Suprapubic skin (tissue), 4 donors: ENCODE data around the gene CNBP. TPM values are rescaled to one million over a fixed set of nuclear protein-coding genes. Genes with fewer than 3 reads are reported as not detected.
A peak's percentile ranks its signal among the peaks of the same experiment; 100 is the strongest.

Experiments
- DNase-seq, 2 donors: peaks; one replicate each; pipeline ENCODE4 v3.0.0-alpha.2; 2019; ENCODE audit warnings: low spot score in 2 of 2
- H3K27ac ChIP-seq: fragments of 200-600 bp; sonication (generic); one replicate; pipeline ENCODE4 v1.5.1; 2019
- H3K27me3 ChIP-seq: fragments of 200-600 bp; sonication (generic); one replicate; pipeline ENCODE4 v1.5.1; 2019
- H3K36me3 ChIP-seq: fragments of 200-600 bp; sonication (generic); one replicate; pipeline ENCODE4 v1.5.1; 2019
- H3K4me1 ChIP-seq: fragments of 200-600 bp; sonication (generic); one replicate; pipeline ENCODE4 v1.5.1; 2019
- H3K4me3 ChIP-seq: fragments of 200-600 bp; sonication (generic); one replicate; pipeline ENCODE4 v1.5.1; 2019; ENCODE audit warnings: mild to moderate bottlenecking
- H3K9me3 ChIP-seq: fragments of 200-600 bp; sonication (generic); one replicate; pipeline ENCODE4 v1.5.1; 2019
- CTCF ChIP-seq, 2 donors: fragments of 200-600 bp in 1 of 2; fragments of 450-650 bp in 1 of 2; sonication (generic) in 1 of 2; IDR thresholded peaks; one replicate each; pipeline ENCODE4 v1.5.1; 2016 to 2019; ENCODE audit warnings: antibody characterized with exemption in 2 of 2, mild to moderate bottlenecking in 1 of 2, moderate library complexity in 1 of 2
- EP300 ChIP-seq: sonication (generic); formaldehyde crosslinking; IDR thresholded peaks from one replicate; pipeline ENCODE4 v1.6.1; 2017; ENCODE audit warnings: antibody characterized with exemption
- POLR2A ChIP-seq, 2 donors: fragments of 450-650 bp; IDR thresholded peaks; one replicate each; pipeline ENCODE4 v1.6.1; 2017; ENCODE audit warnings: antibody characterized with exemption in 2 of 2, mild to moderate bottlenecking in 2 of 2, moderate library complexity in 2 of 2
- POLR2AphosphoS5 ChIP-seq, 3 donors: sonication (generic); formaldehyde crosslinking; IDR thresholded peaks; one replicate each; pipeline ENCODE4 v1.6.1; 2017; ENCODE audit warnings: antibody characterized with exemption in 3 of 3
- WGBS: methylation state at CpG from one replicate; pipeline ENCODE4 v1.1.5; 2018; 5-methylcytosine and 5-hydroxymethylcytosine counted together
- total RNA-seq, 4 donors: library from RNA; depleted of rRNA; stranded (reverse); fragments of >200 nt; gene quantifications; one replicate each; pipeline ENCODE4 v1.1.0, GENCODE V29; 2016

Gene CNBP
- total RNA-seq, 4 donors from 2014 or later: 361 to 504 (median 408) TPM

GRCh38 chr3:129211345-129211744, 27.6 kb upstream of the CNBP start:
- no peak for DNase-seq
- H3K4me3 ChIP-seq: no peak overlapping the region
- TF ChIP-seq POLR2A (IDR thresholded peaks at IDR 0.05) (no peak), EP300 (no peak), POLR2AphosphoS5 (IDR thresholded peaks at IDR 0.05) (no peak), CTCF (IDR thresholded peaks at IDR 0.05) (no peak)
- WGBS: 47% methylated on average over 1 of the region's 1 CpG
- H3K27ac ChIP-seq: peak overlapping the region; percentile 70
- no peaks in the 10 kb centered on the region for H3K36me3 ChIP-seq
- H3K4me1 ChIP-seq: peaks cover 10% of the 10 kb centered on the region
- no peaks in the 10 kb centered on the region for H3K27me3 ChIP-seq
- H3K9me3 ChIP-seq: no peaks in the 10 kb centered on the region

GRCh38 chr3:129207479-129207878, 23.8 kb upstream of the CNBP start:
- DNase-seq: no peak
- Histone ChIP-seq H3K36me3 (no peaks in the 10 kb centered on the region), H3K9me3 (no peaks in the 10 kb centered on the region), H3K27ac (no peak overlapping the region), H3K4me3 (no peak overlapping the region), H3K27me3 (no peaks in the 10 kb centered on the region), H3K4me1 (peaks cover 10% of the 10 kb centered on the region)
- TF ChIP-seq POLR2A (IDR thresholded peaks at IDR 0.05) (no peak), EP300 (no peak), POLR2AphosphoS5 (IDR thresholded peaks at IDR 0.05) (no peak), CTCF (IDR thresholded peaks at IDR 0.05) (no peak)
- WGBS: 54% methylated on average over 4 of the region's 4 CpGs

GRCh38 chr3:129205109-129205832, 21.6 kb upstream of the CNBP start:
- H3K36me3 ChIP-seq: no peaks in the 10 kb centered on the region
- DNase-seq: peak in 1 of 2 donors; percentile 53
- TF ChIP-seq POLR2AphosphoS5 (IDR thresholded peaks at IDR 0.05): no peak
- TF ChIP-seq EP300: no peak
- TF ChIP-seq CTCF (IDR thresholded peaks at IDR 0.05): no peak
- no peak for TF ChIP-seq POLR2A (IDR thresholded peaks at IDR 0.05)
- no peaks in the 10 kb centered on the region for H3K4me1 ChIP-seq
- no peaks in the 10 kb centered on the region for H3K9me3 ChIP-seq
- H3K27ac ChIP-seq: no peak overlapping the region
- no peak overlapping the region for H3K4me3 ChIP-seq
- no peaks in the 10 kb centered on the region for H3K27me3 ChIP-seq
- 84% methylated on average over 8 of the region's 8 CpGs for WGBS

GRCh38 chr3:129204473-129204872, 20.8 kb upstream of the CNBP start:
- no peaks in the 10 kb centered on the region for H3K9me3 ChIP-seq
- H3K4me3 ChIP-seq: no peak overlapping the region
- no peak for TF ChIP-seq POLR2A (IDR thresholded peaks at IDR 0.05)
- no peak for TF ChIP-seq CTCF (IDR thresholded peaks at IDR 0.05)
- TF ChIP-seq POLR2AphosphoS5 (IDR thresholded peaks at IDR 0.05): no peak
- no peak for TF ChIP-seq EP300
- no peaks in the 10 kb centered on the region for H3K4me1 ChIP-seq
- H3K27ac ChIP-seq: no peak overlapping the region
- H3K36me3 ChIP-seq: no peaks in the 10 kb centered on the region
- WGBS: 60% methylated on average over 2 of the region's 2 CpGs
- DNase-seq: no peak
- H3K27me3 ChIP-seq: no peaks in the 10 kb centered on the region

GRCh38 chr3:129199366-129199765, 15.7 kb upstream of the CNBP start:
- no peaks in the 10 kb centered on the region for H3K36me3 ChIP-seq
- no peaks in the 10 kb centered on the region for H3K9me3 ChIP-seq
- no peak for DNase-seq
- peaks cover 34% of the 10 kb centered on the region for H3K4me1 ChIP-seq
- 65% methylated on average over 8 of the region's 8 CpGs for WGBS
- H3K27ac ChIP-seq: no peak overlapping the region
- H3K27me3 ChIP-seq: no peaks in the 10 kb centered on the region
- H3K4me3 ChIP-seq: no peak overlapping the region
- TF ChIP-seq EP300 (no peak), POLR2AphosphoS5 (IDR thresholded peaks at IDR 0.05) (no peak), POLR2A (IDR thresholded peaks at IDR 0.05) (no peak), CTCF (IDR thresholded peaks at IDR 0.05) (no peak)
